ENCODE results near the gene HSF2.

The HSF2 gene

GRCh38 chr6:122400121-122400450, 634 bp downstream of the HSF2 start:
- no peak for DNase-seq

- DNase-seq: no peak
These were observed 1.1 kb downstream of the HSF2 start for GRCh38 chr6:122400462-122401089.

GRCh38 chr6:122401104-122401503, 1.7 kb downstream of the HSF2 start:
- no peak for DNase-seq

- no peak for DNase-seq
These were observed 5.0 kb downstream of the HSF2 start for GRCh38 chr6:122404444-122404843.

GRCh38 chr6:122405417-122405816, 6.0 kb downstream of the HSF2 start:
- DNase-seq: no peak

GRCh38 chr6:122406187-122406586, 6.7 kb downstream of the HSF2 start:
- no peak for DNase-seq

GRCh38 chr6:122407712-122408111, 8.3 kb downstream of the HSF2 start:
- no peak for DNase-seq

- no peak for DNase-seq
These were observed 8.8 kb downstream of the HSF2 start for GRCh38 chr6:122408240-122408639.

GRCh38 chr6:122408702-122409458, 9.4 kb downstream of the HSF2 start:
- peak; percentile 44 for DNase-seq

GRCh38 chr6:122412001-122412400, 12.5 kb downstream of the HSF2 start:
- DNase-seq: no peak

GRCh38 chr6:122416825-122417224, 17.4 kb downstream of the HSF2 start:
- DNase-seq: no peak

- no peak for DNase-seq
These were observed 22.6 kb downstream of the HSF2 start for GRCh38 chr6:122422003-122422402.

- no peak for DNase-seq
These were observed 23.3 kb downstream of the HSF2 start for GRCh38 chr6:122422614-122423267.

GRCh38 chr6:122423734-122424133, 24.3 kb downstream of the HSF2 start:
- DNase-seq: no peak

GRCh38 chr6:122426597-122426996, 27.1 kb downstream of the HSF2 start:
- no peak for DNase-seq

- DNase-seq: no peak
These were observed 29.3 kb downstream of the HSF2 start for GRCh38 chr6:122428781-122429180.

GRCh38 chr6:122429323-122429722, 29.9 kb downstream of the HSF2 start:
- no peak for DNase-seq

GRCh38 chr6:122431780-122432179, 32.3 kb downstream of the HSF2 start:
- DNase-seq: no peak

GRCh38 chr6:122432816-122433215, 33.4 kb downstream of the HSF2 start:
- no peak for DNase-seq

- DNase-seq: no peak
These were observed 39.5 kb downstream of the HSF2 start for GRCh38 chr6:122438975-122439374.

GRCh38 chr6:122445274-122445673, 45.8 kb downstream of the HSF2 start:
- no peak for DNase-seq

GRCh38 chr6:122449069-122449468, 49.6 kb downstream of the HSF2 start:
- no peak for DNase-seq

GRCh38 chr6:122452509-122452908, 53.1 kb downstream of the HSF2 start:
- DNase-seq: no peak

- DNase-seq: no peak
These were observed 55.2 kb downstream of the HSF2 start for GRCh38 chr6:122454673-122455072.

Data from CD4-positive, alpha-beta T cell treated with Interleukin-12 subunit alpha and Interleukin-12 subunit beta, for 1 hour (primary cell).